ENCODE measurements around the gene DCANP1. TPM values are rescaled to one million over a fixed set of nuclear protein-coding genes. Genes with fewer than 3 reads are reported as not detected.

DCANP1 gene
- total and polyA plus RNA-seq, 9 donors: 0.08 TPM; not detected in 8

GRCh38 chr5:135448791-135449507 lies 1.8 kb upstream of the DCANP1 start:
- no peak for DNase-seq
- H3K4me3 ChIP-seq: no peak overlapping the region
- intact Hi-C loops (cut with DNase I): no loop called here
- no peak for TF ChIP-seq EP300 (IDR thresholded peaks at IDR 0.05)
- TF ChIP-seq POLR2A (IDR thresholded peaks at IDR 0.05): no peak
- TF ChIP-seq, protein P1, sequence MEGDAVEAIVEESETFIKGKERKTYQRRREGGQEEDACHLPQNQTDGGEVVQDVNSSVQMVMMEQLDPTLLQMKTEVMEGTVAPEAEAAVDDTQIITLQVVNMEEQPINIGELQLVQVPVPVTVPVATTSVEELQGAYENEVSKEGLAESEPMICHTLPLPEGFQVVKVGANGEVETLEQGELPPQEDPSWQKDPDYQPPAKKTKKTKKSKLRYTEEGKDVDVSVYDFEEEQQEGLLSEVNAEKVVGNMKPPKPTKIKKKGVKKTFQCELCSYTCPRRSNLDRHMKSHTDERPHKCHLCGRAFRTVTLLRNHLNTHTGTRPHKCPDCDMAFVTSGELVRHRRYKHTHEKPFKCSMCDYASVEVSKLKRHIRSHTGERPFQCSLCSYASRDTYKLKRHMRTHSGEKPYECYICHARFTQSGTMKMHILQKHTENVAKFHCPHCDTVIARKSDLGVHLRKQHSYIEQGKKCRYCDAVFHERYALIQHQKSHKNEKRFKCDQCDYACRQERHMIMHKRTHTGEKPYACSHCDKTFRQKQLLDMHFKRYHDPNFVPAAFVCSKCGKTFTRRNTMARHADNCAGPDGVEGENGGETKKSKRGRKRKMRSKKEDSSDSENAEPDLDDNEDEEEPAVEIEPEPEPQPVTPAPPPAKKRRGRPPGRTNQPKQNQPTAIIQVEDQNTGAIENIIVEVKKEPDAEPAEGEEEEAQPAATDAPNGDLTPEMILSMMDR (IDR thresholded peaks at IDR 0.05): no peak
- H3K4me1 ChIP-seq (ENCODE audit: insufficient read depth): no peaks in the 10 kb centered on the region
- no peaks in the 10 kb centered on the region for H3K9me3 ChIP-seq
- no peak overlapping the region for H3K27ac ChIP-seq
- H3K27me3 ChIP-seq: no peaks in the 10 kb centered on the region
- WGBS, 3 donors: 74 to 80% (median 80%) methylated on average over 9 of the region's 9 CpGs
- H3K36me3 ChIP-seq: no peaks in the 10 kb centered on the region

DNA sequence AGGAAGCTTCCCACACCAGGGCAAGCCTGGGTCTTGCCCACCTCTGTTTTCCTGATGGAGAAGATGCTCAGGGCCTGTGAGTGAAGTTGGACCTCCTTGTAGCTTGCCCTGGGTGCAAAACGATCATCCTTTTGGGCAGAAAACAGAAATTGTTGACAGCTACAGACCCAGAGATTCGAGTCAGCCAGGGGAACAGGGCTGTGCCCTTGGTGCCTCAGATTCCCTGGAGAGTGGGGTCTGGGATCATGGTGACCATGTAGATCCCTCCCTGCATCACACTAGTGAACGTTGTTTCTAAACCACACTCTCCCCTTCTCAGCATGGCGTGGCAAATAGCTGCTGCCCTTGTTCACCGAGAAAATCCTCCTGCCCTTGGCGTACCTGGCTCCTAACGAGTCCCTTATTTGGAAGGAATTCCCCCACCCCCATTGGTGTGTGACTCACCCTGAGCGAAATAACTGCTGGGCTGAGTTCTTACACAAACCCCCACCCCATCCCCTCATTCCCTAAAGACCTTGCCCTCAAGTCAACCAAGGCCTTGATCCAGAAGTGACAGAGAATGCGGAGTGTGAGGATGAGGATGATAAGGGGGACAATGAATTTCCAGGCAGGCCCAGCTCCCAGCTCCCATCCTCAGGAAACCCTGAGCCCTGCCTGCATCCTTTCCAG lies 1.1 kb upstream of the DCANP1 start:
- Histone ChIP-seq H3K36me3 (no peaks in the 10 kb centered on the region), H3K4me3 (no peak overlapping the region), H3K27me3 (no peaks in the 10 kb centered on the region), H3K4me1 (ENCODE audit: insufficient read depth) (no peaks in the 10 kb centered on the region), H3K9me3 (no peaks in the 10 kb centered on the region), H3K27ac (no peak overlapping the region)
- TF ChIP-seq POLR2A (IDR thresholded peaks at IDR 0.05) (no peak), EP300 (IDR thresholded peaks at IDR 0.05) (no peak)
- TF ChIP-seq, protein P1 (IDR thresholded peaks at IDR 0.05): no peak
- 73 to 79% (median 77%) methylated on average over 9 of the region's 9 CpGs for WGBS, 3 donors
- DNase-seq: no peak
- intact Hi-C loops (cut with DNase I): no loop called here

DNA sequence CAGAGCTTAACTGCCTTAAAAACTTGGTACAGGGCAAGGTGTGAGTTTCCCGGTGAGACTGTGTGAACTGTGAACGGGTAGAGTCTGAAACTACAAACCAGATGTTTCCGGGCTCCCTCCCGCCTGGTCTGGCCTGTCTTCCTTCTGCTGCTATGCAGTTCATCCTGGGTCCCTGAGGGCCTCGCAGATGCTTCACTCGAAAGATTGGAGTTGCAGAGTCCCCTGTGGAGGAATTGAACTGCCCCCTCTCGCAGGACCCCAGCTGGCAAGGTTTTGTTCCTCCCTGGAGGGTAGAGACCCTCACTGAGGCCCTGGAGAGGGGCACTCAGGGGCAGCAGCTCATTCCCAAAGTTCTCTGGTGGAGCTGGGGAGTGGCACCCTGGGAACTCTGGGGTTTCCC lies 533 bp downstream of the DCANP1 start:
- H3K4me3 ChIP-seq: no peak overlapping the region
- no peak for TF ChIP-seq POLR2A (IDR thresholded peaks at IDR 0.05)
- no peak for TF ChIP-seq EP300 (IDR thresholded peaks at IDR 0.05)
- TF ChIP-seq, protein P1 (IDR thresholded peaks at IDR 0.05): no peak
- no peak for DNase-seq
- H3K9me3 ChIP-seq: no peaks in the 10 kb centered on the region
- H3K36me3 ChIP-seq: no peaks in the 10 kb centered on the region
- intact Hi-C loops (cut with DNase I): no loop called here
- WGBS, 3 donors: 82 to 84% (median 83%) methylated on average over 7 of the region's 7 CpGs
- no peak overlapping the region for H3K27ac ChIP-seq
- no peaks in the 10 kb centered on the region for H3K27me3 ChIP-seq
- no peaks in the 10 kb centered on the region for H3K4me1 ChIP-seq (ENCODE audit: insufficient read depth)

DNA sequence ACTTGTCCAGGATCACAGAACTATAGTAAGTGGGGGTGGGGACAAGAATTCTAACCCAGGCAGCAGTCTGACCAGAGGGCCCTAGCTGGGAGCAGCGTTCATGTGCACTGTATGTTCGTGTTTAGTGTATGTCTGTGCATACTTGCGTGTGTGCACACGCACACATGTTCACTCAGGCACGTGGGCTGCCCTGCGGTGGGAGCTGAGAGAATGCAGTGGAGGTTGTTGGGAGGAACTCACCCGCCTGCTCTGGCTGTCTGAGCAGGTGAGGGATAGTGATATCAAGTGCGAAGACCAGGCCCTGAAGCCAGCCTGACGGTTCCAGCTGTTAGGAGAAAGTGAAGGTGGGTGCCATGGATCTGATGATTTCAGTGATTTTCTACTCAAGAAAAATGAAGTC lies 942 bp downstream of the DCANP1 start:
- Histone ChIP-seq H3K36me3 (no peaks in the 10 kb centered on the region), H3K9me3 (no peaks in the 10 kb centered on the region), H3K27ac (no peak overlapping the region), H3K4me1 (ENCODE audit: insufficient read depth) (no peaks in the 10 kb centered on the region), H3K4me3 (no peak overlapping the region), H3K27me3 (no peaks in the 10 kb centered on the region)
- WGBS, 3 donors: 89 to 92% (median 90%) methylated on average over 9 of the region's 9 CpGs
- DNase-seq: no peak
- TF ChIP-seq EP300 (IDR thresholded peaks at IDR 0.05) (no peak), POLR2A (IDR thresholded peaks at IDR 0.05) (no peak)
- TF ChIP-seq, protein P1 (IDR thresholded peaks at IDR 0.05): no peak
- intact Hi-C loops (cut with DNase I): no loop called here

All from ovary (tissue), 9 donors.